ENCODE measurements around the gene SNAI3. TPM values are rescaled to one million over a fixed set of nuclear protein-coding genes. Genes with fewer than 3 reads are reported as not detected.
A peak's percentile ranks its signal among the peaks of the same experiment; 100 is the strongest.

SNAI3 gene
- 2.2 TPM for total RNA-seq (2021; ENCODE audit: unreplicated experiment)
- polyA plus RNA-seq (2012), result 1.8 and 2.3 TPM in 2 replicates
- percentile 18 among the genes with signal in this experiment for Bru-seq, nascent RNA
- BruChase-seq, experiment 1, labeled RNA remaining after a 6-hour chase, result percentile 22 among the genes with signal in this experiment
- BruChase-seq, experiment 2, labeled RNA remaining after a 2-hour chase, result percentile 29 among the genes with signal in this experiment
- long read RNA-seq, partial matches to known transcripts, result 4 of 12 reads
- long read RNA-seq, other reads (novel, unspliced or antisense), result 7 of 12 reads

DNA sequence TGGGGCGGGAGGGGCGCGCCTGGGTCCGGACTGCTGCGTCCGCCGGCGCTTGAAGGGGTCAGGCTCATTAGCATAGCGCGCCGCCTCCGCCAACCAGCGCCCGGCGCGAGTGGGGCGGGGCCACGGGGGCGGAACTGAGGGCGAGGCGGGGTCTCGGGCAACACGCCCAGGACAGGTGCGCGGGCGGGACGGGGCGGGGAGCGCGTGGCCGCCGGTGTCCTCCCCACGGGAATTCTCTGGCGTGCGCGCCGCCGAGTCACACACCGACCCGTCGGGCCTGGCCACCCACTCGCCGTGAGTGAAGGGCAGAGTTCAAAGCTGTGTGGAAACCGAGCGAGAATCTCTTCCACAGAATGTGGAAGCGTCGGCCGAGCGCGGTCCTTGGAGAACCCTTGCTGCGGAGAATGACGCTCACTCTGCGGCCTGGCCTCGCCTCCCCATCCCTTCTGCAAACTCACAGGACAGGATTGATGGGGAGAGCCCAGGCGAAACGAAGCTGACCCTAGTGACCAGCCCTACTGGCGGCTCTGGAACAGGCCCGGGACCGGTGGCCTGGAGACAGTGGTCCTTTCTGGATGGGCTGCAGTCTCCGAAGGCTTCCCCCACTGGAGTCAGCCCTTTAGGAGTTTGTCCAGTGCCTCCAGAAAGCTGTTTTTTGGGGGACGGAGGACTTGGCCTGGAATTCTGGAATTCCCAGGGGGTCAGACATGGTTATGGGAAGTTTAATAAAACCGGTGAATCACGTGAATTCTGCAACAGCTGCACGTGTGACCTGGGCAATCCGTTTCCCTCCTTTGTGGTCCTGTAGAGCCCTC, at the start of gene SNAI3:
TSS of gene SNAI3 (minus strand) at position 69 of the 815 bp plus-strand sequence. CDS start 101 bp downstream, outside the sequence.
- no TSS peak for BruUV-seq (replicated peaks)
- ATAC-seq (peak; percentile 95), DNase-seq (ENCODE audit: low read depth, low spot score) (peak; percentile 51)
- Histone ChIP-seq H3K4me1 (ENCODE audit: control insufficient read depth in 1 of 2, insufficient read depth in 2 of 2, low read length in 2 of 2) (peaks cover 25 to 38% of the 10 kb centered on the region in 2 experiments), H2AFZ (ENCODE audit: low read depth, low read length, poor library complexity, severe bottlenecking) (peak within 1 kb of the TSS; percentile 96), H4K20me1 (ENCODE audit: insufficient read depth) (no peaks in the 10 kb centered on the region), H3K4me3 (replicated peaks in 1 of 2; ENCODE audit: low read depth in 1 of 2, low read length in 2 of 2) (peak within 1 kb of the TSS; percentile 68 to 83), H3K4me2 (ENCODE audit: low read length) (peak within 1 kb of the TSS; percentile 100), H3K9ac (ENCODE audit: low read length) (peak within 1 kb of the TSS; percentile 62), H3K9me2 (ENCODE audit: insufficient read depth) (no peaks in the 10 kb centered on the region), H3K9me3 (ENCODE audit: control insufficient read depth in 1 of 2, insufficient read depth in 1 of 2, low read depth in 1 of 2, low read length in 2 of 2) (no peaks in the 10 kb centered on the region), H3K27ac (ENCODE audit: low read depth, low read length) (peak within 1 kb of the TSS; percentile 25; the same call in 1 of the 2 replicates), H3K79me2 (ENCODE audit: insufficient read depth, low read length) (no peaks in the 10 kb centered on the region), H3K27me3 (ENCODE audit: insufficient read depth, low read length) (no peaks in the 10 kb centered on the region), H3K36me3 (ENCODE audit: control insufficient read depth in 1 of 2, insufficient read depth in 2 of 2, low read length in 2 of 2) (no peaks in the 10 kb centered on the region)
- RAD21 ChIA-PET (ENCODE audit: low non-redundant PET in 1 of 2, low total read pairs in 2 of 2, uncharacterized antibody in 2 of 2, unreplicated experiment in 2 of 2), result no interaction called here
- intact Hi-C loops (cut with micrococcal nuclease), result no loop called here
- POLR2A ChIA-PET, result no interaction called here
- CTCF ChIA-PET, result interaction anchor here (1.2 to 1.6 kb wide), 2 partner anchors 14 to 51 kb away, joined by 3 to 5 read pairs; no protein-coding TSS in a partner anchor
- TF ChIP-seq CEBPB (IDR thresholded peaks at IDR 0.05; ENCODE audit: low read depth), result no peak
- peak; percentile 88 for TF ChIP-seq EGR1 (IDR thresholded peaks at IDR 0.05; ENCODE audit: low read depth)
- TF ChIP-seq ZFX (IDR thresholded peaks at IDR 0.05), result no peak
- TF ChIP-seq SP1 (IDR thresholded peaks at IDR 0.05; ENCODE audit: low read depth), result no peak; the same call in 1 of the 2 replicates
- TF ChIP-seq CBX3 (IDR thresholded peaks at IDR 0.05; ENCODE audit: low read depth), result no peak
- no peak for TF ChIP-seq RAD21 (IDR thresholded peaks at IDR 0.05; ENCODE audit: low read depth)
- no peak for TF ChIP-seq JUND (IDR thresholded peaks at IDR 0.05)
- peak; percentile 59 for TF ChIP-seq TCF7L2 (IDR thresholded peaks at IDR 0.05; ENCODE audit: borderline replicate concordance, extremely low read depth, insufficient read depth, insufficient read length)
- TF ChIP-seq POLR2AphosphoS5 (IDR thresholded peaks at IDR 0.05; ENCODE audit: low read depth, low read length), result no peak
- TF ChIP-seq, protein P1, sequence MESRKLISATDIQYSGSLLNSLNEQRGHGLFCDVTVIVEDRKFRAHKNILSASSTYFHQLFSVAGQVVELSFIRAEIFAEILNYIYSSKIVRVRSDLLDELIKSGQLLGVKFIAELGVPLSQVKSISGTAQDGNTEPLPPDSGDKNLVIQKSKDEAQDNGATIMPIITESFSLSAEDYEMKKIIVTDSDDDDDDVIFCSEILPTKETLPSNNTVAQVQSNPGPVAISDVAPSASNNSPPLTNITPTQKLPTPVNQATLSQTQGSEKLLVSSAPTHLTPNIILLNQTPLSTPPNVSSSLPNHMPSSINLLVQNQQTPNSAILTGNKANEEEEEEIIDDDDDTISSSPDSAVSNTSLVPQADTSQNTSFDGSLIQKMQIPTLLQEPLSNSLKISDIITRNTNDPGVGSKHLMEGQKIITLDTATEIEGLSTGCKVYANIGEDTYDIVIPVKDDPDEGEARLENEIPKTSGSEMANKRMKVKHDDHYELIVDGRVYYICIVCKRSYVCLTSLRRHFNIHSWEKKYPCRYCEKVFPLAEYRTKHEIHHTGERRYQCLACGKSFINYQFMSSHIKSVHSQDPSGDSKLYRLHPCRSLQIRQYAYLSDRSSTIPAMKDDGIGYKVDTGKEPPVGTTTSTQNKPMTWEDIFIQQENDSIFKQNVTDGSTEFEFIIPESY (IDR thresholded peaks at IDR 0.05; ENCODE audit: extremely low read depth, insufficient replicate concordance, low read length), result no peak
- TF ChIP-seq, protein P2, sequence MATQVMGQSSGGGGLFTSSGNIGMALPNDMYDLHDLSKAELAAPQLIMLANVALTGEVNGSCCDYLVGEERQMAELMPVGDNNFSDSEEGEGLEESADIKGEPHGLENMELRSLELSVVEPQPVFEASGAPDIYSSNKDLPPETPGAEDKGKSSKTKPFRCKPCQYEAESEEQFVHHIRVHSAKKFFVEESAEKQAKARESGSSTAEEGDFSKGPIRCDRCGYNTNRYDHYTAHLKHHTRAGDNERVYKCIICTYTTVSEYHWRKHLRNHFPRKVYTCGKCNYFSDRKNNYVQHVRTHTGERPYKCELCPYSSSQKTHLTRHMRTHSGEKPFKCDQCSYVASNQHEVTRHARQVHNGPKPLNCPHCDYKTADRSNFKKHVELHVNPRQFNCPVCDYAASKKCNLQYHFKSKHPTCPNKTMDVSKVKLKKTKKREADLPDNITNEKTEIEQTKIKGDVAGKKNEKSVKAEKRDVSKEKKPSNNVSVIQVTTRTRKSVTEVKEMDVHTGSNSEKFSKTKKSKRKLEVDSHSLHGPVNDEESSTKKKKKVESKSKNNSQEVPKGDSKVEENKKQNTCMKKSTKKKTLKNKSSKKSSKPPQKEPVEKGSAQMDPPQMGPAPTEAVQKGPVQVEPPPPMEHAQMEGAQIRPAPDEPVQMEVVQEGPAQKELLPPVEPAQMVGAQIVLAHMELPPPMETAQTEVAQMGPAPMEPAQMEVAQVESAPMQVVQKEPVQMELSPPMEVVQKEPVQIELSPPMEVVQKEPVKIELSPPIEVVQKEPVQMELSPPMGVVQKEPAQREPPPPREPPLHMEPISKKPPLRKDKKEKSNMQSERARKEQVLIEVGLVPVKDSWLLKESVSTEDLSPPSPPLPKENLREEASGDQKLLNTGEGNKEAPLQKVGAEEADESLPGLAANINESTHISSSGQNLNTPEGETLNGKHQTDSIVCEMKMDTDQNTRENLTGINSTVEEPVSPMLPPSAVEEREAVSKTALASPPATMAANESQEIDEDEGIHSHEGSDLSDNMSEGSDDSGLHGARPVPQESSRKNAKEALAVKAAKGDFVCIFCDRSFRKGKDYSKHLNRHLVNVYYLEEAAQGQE (IDR thresholded peaks at IDR 0.05; ENCODE audit: low read depth), result no peak
- TF ChIP-seq SIN3A (IDR thresholded peaks at IDR 0.05; ENCODE audit: low read depth), result no peak
- no peak for TF ChIP-seq SRF (IDR thresholded peaks at IDR 0.05; ENCODE audit: low read depth)
- no peak for TF ChIP-seq FOSL1 (IDR thresholded peaks at IDR 0.05; ENCODE audit: low read depth)
- TF ChIP-seq, protein P3, sequence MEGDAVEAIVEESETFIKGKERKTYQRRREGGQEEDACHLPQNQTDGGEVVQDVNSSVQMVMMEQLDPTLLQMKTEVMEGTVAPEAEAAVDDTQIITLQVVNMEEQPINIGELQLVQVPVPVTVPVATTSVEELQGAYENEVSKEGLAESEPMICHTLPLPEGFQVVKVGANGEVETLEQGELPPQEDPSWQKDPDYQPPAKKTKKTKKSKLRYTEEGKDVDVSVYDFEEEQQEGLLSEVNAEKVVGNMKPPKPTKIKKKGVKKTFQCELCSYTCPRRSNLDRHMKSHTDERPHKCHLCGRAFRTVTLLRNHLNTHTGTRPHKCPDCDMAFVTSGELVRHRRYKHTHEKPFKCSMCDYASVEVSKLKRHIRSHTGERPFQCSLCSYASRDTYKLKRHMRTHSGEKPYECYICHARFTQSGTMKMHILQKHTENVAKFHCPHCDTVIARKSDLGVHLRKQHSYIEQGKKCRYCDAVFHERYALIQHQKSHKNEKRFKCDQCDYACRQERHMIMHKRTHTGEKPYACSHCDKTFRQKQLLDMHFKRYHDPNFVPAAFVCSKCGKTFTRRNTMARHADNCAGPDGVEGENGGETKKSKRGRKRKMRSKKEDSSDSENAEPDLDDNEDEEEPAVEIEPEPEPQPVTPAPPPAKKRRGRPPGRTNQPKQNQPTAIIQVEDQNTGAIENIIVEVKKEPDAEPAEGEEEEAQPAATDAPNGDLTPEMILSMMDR (IDR thresholded peaks at IDR 0.05 in 2 of 3, conservative IDR thresholded peaks at IDR 0.05 in 1 of 3; ENCODE audit: borderline replicate concordance in 1 of 3, insufficient read depth in 1 of 3, low read depth in 2 of 3, low read length in 2 of 3), result no peak
- TF ChIP-seq YY1 (IDR thresholded peaks at IDR 0.05; ENCODE audit: extremely low read depth, insufficient replicate concordance, low read depth, low read length), result no peak
- no peak for TF ChIP-seq ELF1 (IDR thresholded peaks at IDR 0.05; ENCODE audit: borderline replicate concordance, low read depth)
- no peak for TF ChIP-seq EZH2phosphoT487 (IDR thresholded peaks at IDR 0.05; ENCODE audit: borderline replicate concordance)
